Coronary artery (tissue), 2 donors: ENCODE results near the gene ACAN.
"Not testable (repeated sequence)": the region's sequence is repeated elsewhere in the genome, so short reads cannot be mapped to it uniquely, and the experiment has no call there.

Experiments used
- DNase-seq: peaks from one replicate; pipeline ENCODE4 v3.0.0-alpha.2; 2017; ENCODE audit warnings: low spot score
- H3K27ac ChIP-seq, 2 donors: fragments of 200-600 bp; sonication (generic); one replicate each; pipeline ENCODE4 v1.5.1; 2016 to 2019
- H3K4me3 ChIP-seq: fragments of 200-600 bp; sonication (generic); 2 replicates; pipeline ENCODE4 v1.5.1; 2016; ENCODE audit warnings: mild to moderate bottlenecking, moderate library complexity
- CTCF ChIP-seq: fragments of 200-600 bp; sonication (generic); IDR thresholded peaks from one replicate; pipeline ENCODE4 v1.5.1; 2019; ENCODE audit warnings: antibody characterized with exemption

Gene ACAN

GRCh38 chr15:88913850-88914169, 110.6 kb downstream of the ACAN start:
- H3K27ac ChIP-seq = peak overlapping the region in 1 of 2 donors; percentile 98
- no peak for TF ChIP-seq CTCF
- no peak for DNase-seq
- peak overlapping the region; percentile 97 for H3K4me3 ChIP-seq

- H3K4me3 ChIP-seq = no peak overlapping the region
- TF ChIP-seq CTCF = no peak
- H3K27ac ChIP-seq = no peak overlapping the region
- DNase-seq = no peak
Observed at GRCh38 chr15:88915354-88915753, 112.1 kb downstream of the ACAN start.

DNA sequence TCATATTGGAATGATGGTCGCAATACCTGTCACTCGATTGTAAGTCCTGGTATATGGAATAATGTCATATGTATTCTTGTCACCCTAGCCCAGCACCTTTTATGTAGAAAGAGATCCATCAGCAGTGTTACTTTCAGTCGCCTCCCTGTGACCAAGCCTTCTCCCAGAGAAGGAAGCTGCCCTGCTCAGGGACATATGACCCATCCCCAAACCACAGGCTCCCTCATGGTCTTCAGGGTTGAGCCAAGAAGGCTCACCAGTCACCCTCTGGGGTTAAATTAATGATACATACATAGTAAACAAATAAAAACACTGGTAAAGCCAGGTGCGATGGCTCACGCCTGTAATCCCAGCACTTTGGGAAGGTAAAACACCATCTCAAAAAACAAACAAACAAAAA, 114.5 kb downstream of the ACAN start:
- Histone ChIP-seq H3K4me3 (no peak overlapping the region), H3K27ac (no peak overlapping the region)
- TF ChIP-seq CTCF = no peak
- DNase-seq = no peak

DNA sequence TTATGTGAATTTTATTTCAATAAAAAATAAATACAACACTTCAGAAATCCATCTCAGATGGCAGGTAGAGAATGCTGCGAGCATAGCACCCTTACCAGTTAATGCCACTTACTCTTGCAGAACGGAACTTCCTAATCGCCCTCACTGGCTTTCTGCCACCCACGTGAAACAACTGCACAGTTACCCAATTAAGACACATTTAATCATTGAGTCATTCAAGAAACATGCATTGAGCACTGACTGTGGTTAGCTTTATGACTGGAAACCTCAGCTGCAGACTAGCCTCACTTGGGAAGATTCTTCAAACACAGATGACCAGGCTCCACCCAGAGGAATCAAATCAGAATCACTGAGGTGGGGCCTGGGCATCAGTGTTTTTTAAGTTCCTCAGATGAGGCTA, 115.5 kb downstream of the ACAN start:
- Histone ChIP-seq H3K27ac (peak overlapping the region; percentile 20 to 79), H3K4me3 (no peak overlapping the region)
- peak; percentile 93 for DNase-seq
- no peak for TF ChIP-seq CTCF

GRCh38 chr15:88920186-88920891, 117.1 kb downstream of the ACAN start:
- DNase-seq = no peak
- no peak overlapping the region for H3K4me3 ChIP-seq
- no peak for TF ChIP-seq CTCF
- no peak overlapping the region for H3K27ac ChIP-seq

DNA sequence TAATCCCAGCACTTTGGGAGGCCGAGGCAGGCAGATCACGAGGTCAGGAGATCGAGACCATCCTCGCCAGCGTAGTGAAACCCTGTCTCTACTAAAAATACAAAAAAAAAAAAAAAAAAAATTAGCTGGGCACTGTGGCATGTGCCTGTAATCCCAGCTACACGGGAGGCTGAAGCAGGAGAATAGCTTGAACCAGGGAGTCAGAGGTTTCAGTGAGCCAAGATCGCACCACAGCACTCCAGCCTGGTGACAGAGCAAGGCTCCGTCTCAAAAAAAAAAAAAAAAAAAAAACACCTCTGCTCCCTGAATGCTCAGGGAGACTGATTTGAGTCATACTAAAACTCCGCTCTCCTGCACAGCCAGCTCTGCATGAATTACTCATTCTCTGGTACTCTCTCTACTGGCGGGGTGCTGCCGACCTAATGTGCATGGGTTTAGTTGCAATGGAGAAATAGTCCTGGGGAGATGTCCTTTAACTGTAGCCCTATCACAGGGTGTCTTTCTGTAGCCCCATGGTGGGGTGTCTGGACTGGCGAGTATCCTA, 117.7 kb downstream of the ACAN start:
- not testable (repeated sequence) for H3K4me3 ChIP-seq, DNase-seq, H3K27ac ChIP-seq
